Mesenchymal stem cell (in vitro differentiated cells and primary cell): ENCODE data around the gene LRSAM1.

Source experiments
- DNase-seq: peaks from one replicate; pipeline ENCODE4 v3.0.0-alpha.2; 2013
- H2AFZ ChIP-seq: one replicate; pipeline ENCODE4 v1.6.1; 2013; ENCODE audit warnings: low read depth, mild to moderate bottlenecking, control low read depth, inconsistent platforms, low read length, moderate library complexity
- H2AK5ac ChIP-seq: 2 replicates; pipeline ENCODE4 v1.6.1; 2013; ENCODE audit warnings: low read length, moderate library complexity, mild to moderate bottlenecking, inconsistent platforms; ENCODE audit not compliant: severe bottlenecking
- H2BK120ac ChIP-seq: one replicate; pipeline ENCODE4 v1.6.1; 2013; ENCODE audit warnings: low read depth, mild to moderate bottlenecking, inconsistent platforms, low read length, moderate library complexity
- H2BK12ac ChIP-seq, 2 experiments: one replicate each; pipeline ENCODE4 v1.6.1; 2013; ENCODE audit warnings: inconsistent platforms in 2 of 2, low read length in 2 of 2, mild to moderate bottlenecking in 2 of 2, moderate library complexity in 2 of 2, control low read depth in 1 of 2
- H2BK15ac ChIP-seq: one replicate; pipeline ENCODE4 v1.6.1; 2013; ENCODE audit warnings: mild to moderate bottlenecking, low read depth, inconsistent platforms; ENCODE audit not compliant: poor library complexity, severe bottlenecking
- H2BK5ac ChIP-seq: 2 replicates; pipeline ENCODE4 v1.6.1; 2013; ENCODE audit warnings: low read depth, mild to moderate bottlenecking, low read length, control low read depth, inconsistent platforms; ENCODE audit not compliant: poor library complexity, severe bottlenecking
- H3K14ac ChIP-seq, 2 experiments: one replicate each; pipeline ENCODE4 v1.6.1; 2013; ENCODE audit warnings: inconsistent platforms in 2 of 2, low read length in 2 of 2, control low read depth in 1 of 2, mild to moderate bottlenecking in 1 of 2, moderate library complexity in 1 of 2
- H3K18ac ChIP-seq, 2 experiments: one replicate each; pipeline ENCODE4 v1.6.1; 2013; ENCODE audit warnings: inconsistent platforms in 2 of 2, low read length in 2 of 2, control low read depth in 1 of 2, low read depth in 1 of 2, mild to moderate bottlenecking in 1 of 2
- H3K23ac ChIP-seq, 2 experiments: one replicate each; pipeline ENCODE4 v1.6.1; 2013; ENCODE audit warnings: inconsistent platforms in 2 of 2, low read length in 2 of 2, mild to moderate bottlenecking in 2 of 2, moderate library complexity in 2 of 2, control low read depth in 1 of 2
- H3K27ac ChIP-seq: 2 replicates; pipeline ENCODE4 v1.5.1; 2013; ENCODE audit warnings: mild to moderate bottlenecking, moderate library complexity, low read length, control low read depth, inconsistent platforms; ENCODE audit not compliant: poor library complexity, severe bottlenecking
- H3K27me3 ChIP-seq, 2 experiments: 2 replicates each; pipeline versions ENCODE4 v1.6.1 to v1.7.0; 2013; ENCODE audit warnings: low read length in 2 of 2, mild to moderate bottlenecking in 2 of 2, moderate library complexity in 2 of 2, control low read depth in 1 of 2, inconsistent platforms in 1 of 2; ENCODE audit not compliant: control insufficient read depth in 1 of 2, insufficient read depth in 1 of 2
- H3K36me3 ChIP-seq, 2 experiments: 2 replicates each; pipeline versions ENCODE4 v1.6.1 to v1.7.0; 2013; ENCODE audit warnings: low read length in 2 of 2, control low read depth in 1 of 2, inconsistent platforms in 1 of 2, low read depth in 1 of 2, mild to moderate bottlenecking in 1 of 2; ENCODE audit not compliant: insufficient read depth in 2 of 2, control insufficient read depth in 1 of 2
- H3K4ac ChIP-seq, 2 experiments: one replicate each; pipeline ENCODE4 v1.6.1; 2013; ENCODE audit warnings: inconsistent platforms in 2 of 2, low read length in 2 of 2, mild to moderate bottlenecking in 2 of 2, moderate library complexity in 2 of 2, control low read depth in 1 of 2, low read depth in 1 of 2
- H3K4me1 ChIP-seq: 2 replicates; pipeline ENCODE4 v1.6.1; 2013; ENCODE audit warnings: low read depth, low read length, control low read depth; ENCODE audit not compliant: control insufficient read depth, insufficient read depth
- H3K4me2 ChIP-seq: 2 replicates; pipeline ENCODE4 v1.6.1; 2013; ENCODE audit warnings: low read length, mild to moderate bottlenecking, inconsistent platforms; ENCODE audit not compliant: poor library complexity, severe bottlenecking
- H3K4me3 ChIP-seq, 2 experiments: 2 replicates each; pipeline versions ENCODE4 v1.5.1 to v1.7.0; 2013; ENCODE audit warnings: low read length in 2 of 2, mild to moderate bottlenecking in 2 of 2, control low read depth in 1 of 2, low read depth in 1 of 2; ENCODE audit not compliant: insufficient read depth in 1 of 2
- H3K79me1 ChIP-seq: replicated peaks from 2 replicates; pipeline ENCODE4 v1.6.1; 2013; ENCODE audit warnings: mild to moderate bottlenecking, control low read depth, low read length, inconsistent platforms; ENCODE audit not compliant: poor library complexity, severe bottlenecking
- H3K9ac ChIP-seq: 2 replicates; pipeline ENCODE4 v1.7.0; 2013; ENCODE audit warnings: mild to moderate bottlenecking, low read length, moderate library complexity
- H3K9me3 ChIP-seq: 2 replicates; pipeline ENCODE4 v1.7.0; 2013; ENCODE audit warnings: mild to moderate bottlenecking, low read length; ENCODE audit not compliant: control insufficient read depth
- H4K8ac ChIP-seq: one replicate; pipeline ENCODE4 v1.6.1; 2013; ENCODE audit warnings: inconsistent platforms, mild to moderate bottlenecking, low read length, moderate library complexity
- H4K91ac ChIP-seq: one replicate; pipeline ENCODE4 v1.6.1; 2013; ENCODE audit warnings: mild to moderate bottlenecking, low read length, inconsistent platforms
- WGBS: methylation state at CpG from one replicate; pipeline ENCODE4 v1.1.7; 2013; ENCODE audit warnings: mixed read lengths; 5-methylcytosine and 5-hydroxymethylcytosine counted together

Gene LRSAM1

GRCh38 chr9:127508901-127509260, 57.6 kb downstream of the LRSAM1 start:
- Histone ChIP-seq H3K23ac (peak overlapping the region in 1 of 2 experiments; percentile 19), H4K8ac (peak overlapping the region; percentile 14), H3K36me3 (peaks cover 75 to 87% of the 10 kb centered on the region in 2 experiments), H2BK12ac (peak overlapping the region in 1 of 2 experiments; percentile 76), H3K4ac (no peak overlapping the region), H3K4me1 (peaks cover 46% of the 10 kb centered on the region), H3K4me3 (no peak overlapping the region), H3K27me3 (no peaks in the 10 kb centered on the region), H2BK120ac (no peak overlapping the region), H3K9ac (no peak overlapping the region), H2AK5ac (no peak overlapping the region), H3K18ac (peak overlapping the region in 1 of 2 experiments; percentile 40), H3K79me1 (peaks cover 2% of the 10 kb centered on the region), H2AFZ (no peak overlapping the region), H2BK5ac (no peak overlapping the region), H3K4me2 (no peak overlapping the region), H3K9me3 (no peaks in the 10 kb centered on the region), H3K27ac (peak overlapping the region; percentile 4), H3K14ac (no peak overlapping the region), H4K91ac (peak overlapping the region; percentile 70), H2BK15ac (no peak overlapping the region)
- WGBS = 98% methylated on average over 19 of the region's 19 CpGs
- DNase-seq = no peak

- Histone ChIP-seq H2BK12ac (peak overlapping the region in 1 of 2 experiments; percentile 76), H2BK5ac (no peak overlapping the region), H4K91ac (no peak overlapping the region), H3K14ac (no peak overlapping the region), H3K27ac (peak overlapping the region; percentile 42), H3K27me3 (no peaks in the 10 kb centered on the region), H2AFZ (no peak overlapping the region), H3K4me3 (no peak overlapping the region), H3K36me3 (peaks cover 71 to 86% of the 10 kb centered on the region in 2 experiments), H3K23ac (peak overlapping the region in 1 of 2 experiments; percentile 19), H3K18ac (peak overlapping the region in 1 of 2 experiments; percentile 46), H3K4ac (peak overlapping the region in 1 of 2 experiments; percentile 70), H3K9ac (no peak overlapping the region), H2BK15ac (no peak overlapping the region), H2AK5ac (no peak overlapping the region), H2BK120ac (no peak overlapping the region), H3K79me1 (peaks cover 2% of the 10 kb centered on the region), H4K8ac (no peak overlapping the region), H3K4me1 (peaks cover 43% of the 10 kb centered on the region), H3K4me2 (no peak overlapping the region), H3K9me3 (no peaks in the 10 kb centered on the region)
- 93% methylated on average over 13 of the region's 13 CpGs for WGBS
- DNase-seq = no peak
Measured at GRCh38 chr9:127509261-127509954, 58.1 kb downstream of the LRSAM1 start.

- no peak overlapping the region for H2BK15ac ChIP-seq
- no peak overlapping the region for H2BK120ac ChIP-seq
- 85% methylated on average over 15 of the region's 15 CpGs for WGBS
- H3K79me1 ChIP-seq = peaks cover 2% of the 10 kb centered on the region
- no peak overlapping the region for H3K9ac ChIP-seq
- peak overlapping the region in 1 of 2 experiments; percentile 70 for H3K4ac ChIP-seq
- H3K27me3 ChIP-seq = no peaks in the 10 kb centered on the region
- no peak overlapping the region for H3K4me2 ChIP-seq
- no peak overlapping the region for H3K4me3 ChIP-seq
- peak overlapping the region; percentile 5 for H2AK5ac ChIP-seq
- H2BK12ac ChIP-seq = no peak overlapping the region
- peak overlapping the region; percentile 77 for H4K8ac ChIP-seq
- H2AFZ ChIP-seq = no peak overlapping the region
- peaks cover 37% of the 10 kb centered on the region for H3K4me1 ChIP-seq
- H2BK5ac ChIP-seq = no peak overlapping the region
- H3K27ac ChIP-seq = peak overlapping the region; percentile 42
- H4K91ac ChIP-seq = no peak overlapping the region
- H3K18ac ChIP-seq = peak overlapping the region in 1 of 2 experiments; percentile 46
- peaks cover 69 to 86% of the 10 kb centered on the region in 2 experiments for H3K36me3 ChIP-seq
- H3K9me3 ChIP-seq = no peaks in the 10 kb centered on the region
- no peak overlapping the region for H3K14ac ChIP-seq
- H3K23ac ChIP-seq = peak overlapping the region in 1 of 2 experiments; percentile 74
- DNase-seq = no peak
Measured at GRCh38 chr9:127509955-127510299, 58.6 kb downstream of the LRSAM1 start.

GRCh38 chr9:127514468-127514867, 63.2 kb downstream of the LRSAM1 start:
- 78% methylated on average over 2 of the region's 2 CpGs for WGBS
- H2BK120ac ChIP-seq = no peak overlapping the region

More at GRCh38 chr9:127514468-127514867, 63.2 kb downstream of the LRSAM1 start:
- no peak overlapping the region for H4K8ac ChIP-seq
- no peak overlapping the region for H3K4ac ChIP-seq
- peak overlapping the region in 1 of 2 experiments; percentile 56 for H3K23ac ChIP-seq
- H2BK15ac ChIP-seq = no peak overlapping the region
- H3K9ac ChIP-seq = no peak overlapping the region
- no peak overlapping the region for H4K91ac ChIP-seq
- no peak overlapping the region for H3K18ac ChIP-seq
- no peaks in the 10 kb centered on the region for H3K27me3 ChIP-seq
- H3K14ac ChIP-seq = no peak overlapping the region
- peaks cover 56 to 85% of the 10 kb centered on the region in 2 experiments for H3K36me3 ChIP-seq
- no peak overlapping the region for H2BK12ac ChIP-seq
- H2AFZ ChIP-seq = no peak overlapping the region
- H3K4me3 ChIP-seq = no peak overlapping the region
- peaks cover 2% of the 10 kb centered on the region for H3K79me1 ChIP-seq
- H3K4me2 ChIP-seq = no peak overlapping the region
- peaks cover 28% of the 10 kb centered on the region for H3K4me1 ChIP-seq
- no peak overlapping the region for H2AK5ac ChIP-seq
- no peaks in the 10 kb centered on the region for H3K9me3 ChIP-seq
- H2BK5ac ChIP-seq = no peak overlapping the region
- H3K27ac ChIP-seq = peak overlapping the region; percentile 17
- no peak for DNase-seq
